Placental epithelial cell (primary cell): ENCODE data around the gene PPM1L. TPM values are rescaled to one million over a fixed set of nuclear protein-coding genes. Genes with fewer than 3 reads are reported as not detected.

Source experiments
- total RNA-seq: library from RNA; depleted of rRNA; stranded (reverse); fragments of >200 nt; gene quantifications from 2 replicates; pipeline ENCODE4 v1.2.3, GENCODE V29; 2012

Gene PPM1L
- 2.0 and 4.7 TPM in 2 replicates for total RNA-seq

DNA sequence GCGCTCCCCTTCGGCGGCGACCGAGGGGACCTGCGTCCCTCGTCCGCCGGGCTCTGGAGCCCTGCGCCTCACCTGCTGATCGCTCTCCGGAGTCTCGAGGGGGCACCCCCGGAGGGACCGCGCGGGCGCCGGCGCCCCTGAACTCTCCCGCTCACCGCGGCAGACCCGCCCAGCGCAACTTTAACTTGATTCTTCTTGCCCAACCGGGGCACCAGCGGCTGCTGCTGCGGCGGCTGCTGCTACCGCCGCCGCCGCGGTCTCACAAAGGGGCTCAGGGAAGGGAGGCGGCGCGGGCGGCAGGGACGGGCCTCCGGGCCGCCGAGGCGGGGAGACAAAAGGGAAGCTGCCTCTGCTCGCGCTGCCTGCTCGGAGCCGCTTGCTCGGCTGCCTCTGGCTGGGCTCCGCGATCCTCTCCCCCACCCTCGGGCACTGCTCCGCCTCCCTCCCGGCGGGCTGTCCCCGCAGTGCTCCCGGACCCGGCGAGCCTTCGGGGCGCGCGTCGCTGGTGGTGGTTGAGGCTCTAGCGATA, at the start of gene PPM1L:
Gene PPM1L, plus strand, starts transcription at position 456 of the 529 bp plus-strand sequence.

GRCh38 chr3:161104561-161105551, 348.8 kb downstream of the PPM1L start, which contains the start of gene B3GALNT1:
B3GALNT1 (minus strand) TSS chr3:161105349; CDS start chr3:161086754, 18,595 bp downstream.

Other genes starting within 250 kb of the PPM1L start
- gene KPNA4, start 190.7 kb upstream of the PPM1L start, total RNA-seq, result 30.9 and 31.4 TPM in 2 replicates
- gene ARL14, start 79.1 kb upstream of the PPM1L start, total RNA-seq, result 2.7 TPM in 2 replicates